ENCODE measurements around the gene FRMPD2. TPM values are rescaled to one million over a fixed set of nuclear protein-coding genes. Genes with fewer than 3 reads are reported as not detected.

The FRMPD2 gene
- 1 to 10 TPM in 1 of 4 donors, under 1 TPM in 3; 0.21 to 1.1 (median 0.64) TPM for polyA plus RNA-seq (ENCODE audit: insufficient read length in 4 of 4)

GRCh38 chr10:48274636-48275035, at the start of gene FRMPD2:
TSS of gene FRMPD2 (minus strand) at chr10:48274696. CDS start at chr10:48274567, 129 bp downstream.
- no peak for DNase-seq (ENCODE audit: low read depth in 4 of 4, low spot score in 2 of 4)

- no peak for DNase-seq (ENCODE audit: low read depth in 4 of 4, low spot score in 2 of 4)
These were observed 47.5 kb upstream of the FRMPD2 start for GRCh38 chr10:48322017-48322416.

- DNase-seq (ENCODE audit: low read depth in 4 of 4, low spot score in 2 of 4), result no peak
These were observed 43.0 kb upstream of the FRMPD2 start for GRCh38 chr10:48317321-48317990.

- no peak for DNase-seq (ENCODE audit: low read depth in 4 of 4, low spot score in 2 of 4)
These were observed 41.7 kb upstream of the FRMPD2 start for GRCh38 chr10:48316236-48316635.

- DNase-seq (ENCODE audit: low read depth in 4 of 4, low spot score in 2 of 4), result no peak
These were observed 39.6 kb upstream of the FRMPD2 start for GRCh38 chr10:48314107-48314506.

- DNase-seq (ENCODE audit: low read depth in 4 of 4, low spot score in 2 of 4), result no peak
These were observed 35.3 kb upstream of the FRMPD2 start for GRCh38 chr10:48309711-48310226.

GRCh38 chr10:48307711-48308018, 33.2 kb upstream of the FRMPD2 start:
- no peak for DNase-seq (ENCODE audit: low read depth in 4 of 4, low spot score in 2 of 4)

- DNase-seq (ENCODE audit: low read depth in 4 of 4, low spot score in 2 of 4), result peak in 3 of 4 donors; percentile 31 to 39 (median 32)
These were observed 32.6 kb upstream of the FRMPD2 start for GRCh38 chr10:48306870-48307710.

- DNase-seq (ENCODE audit: low read depth in 4 of 4, low spot score in 2 of 4), result peak; percentile 19 to 76 (median 69)
These were observed 31.9 kb upstream of the FRMPD2 start, which contains the start of gene MAPK8 for GRCh38 chr10:48306265-48306869. TSS of gene MAPK8 (plus strand) at chr10:48306677. CDS start at chr10:48401661, 94,984 bp downstream.

GRCh38 chr10:48305905-48306264, 31.4 kb upstream of the FRMPD2 start:
- no peak for DNase-seq (ENCODE audit: low read depth in 4 of 4, low spot score in 2 of 4)

GRCh38 chr10:48302515-48303476, 28.3 kb upstream of the FRMPD2 start:
- no peak for DNase-seq (ENCODE audit: low read depth in 4 of 4, low spot score in 2 of 4)

- DNase-seq (ENCODE audit: low read depth in 4 of 4, low spot score in 2 of 4), result no peak
These were observed 26.1 kb upstream of the FRMPD2 start for GRCh38 chr10:48300556-48300955.

GRCh38 chr10:48299692-48300091, 25.2 kb upstream of the FRMPD2 start:
- no peak for DNase-seq (ENCODE audit: low read depth in 4 of 4, low spot score in 2 of 4)

- no peak for DNase-seq (ENCODE audit: low read depth in 4 of 4, low spot score in 2 of 4)
These were observed 24.6 kb upstream of the FRMPD2 start for GRCh38 chr10:48299066-48299465.

GRCh38 chr10:48296576-48297098, 22.1 kb upstream of the FRMPD2 start:
- DNase-seq (ENCODE audit: low read depth in 4 of 4, low spot score in 2 of 4), result peak in 1 of 4 donors; percentile 38

GRCh38 chr10:48294431-48294830, 19.9 kb upstream of the FRMPD2 start:
- no peak for DNase-seq (ENCODE audit: low read depth in 4 of 4, low spot score in 2 of 4)

- no peak for DNase-seq (ENCODE audit: low read depth in 4 of 4, low spot score in 2 of 4)
These were observed 18.1 kb upstream of the FRMPD2 start for GRCh38 chr10:48292616-48293015.

GRCh38 chr10:48291190-48291589, 16.7 kb upstream of the FRMPD2 start:
- no peak for DNase-seq (ENCODE audit: low read depth in 4 of 4, low spot score in 2 of 4)

GRCh38 chr10:48290286-48290685, 15.8 kb upstream of the FRMPD2 start:
- no peak for DNase-seq (ENCODE audit: low read depth in 4 of 4, low spot score in 2 of 4)

Measured in left renal cortex interstitium (tissue), 4 donors.